Measurements from ENCODE around the gene CAMK1D. TPM values are rescaled to one million over a fixed set of nuclear protein-coding genes. Genes with fewer than 3 reads are reported as not detected.

Gene CAMK1D
- polyA plus RNA-seq, 1 donor (not counting 4 experiments of a cell fraction or from before 2014, with no cell fraction given) = 0.76 TPM

DNA sequence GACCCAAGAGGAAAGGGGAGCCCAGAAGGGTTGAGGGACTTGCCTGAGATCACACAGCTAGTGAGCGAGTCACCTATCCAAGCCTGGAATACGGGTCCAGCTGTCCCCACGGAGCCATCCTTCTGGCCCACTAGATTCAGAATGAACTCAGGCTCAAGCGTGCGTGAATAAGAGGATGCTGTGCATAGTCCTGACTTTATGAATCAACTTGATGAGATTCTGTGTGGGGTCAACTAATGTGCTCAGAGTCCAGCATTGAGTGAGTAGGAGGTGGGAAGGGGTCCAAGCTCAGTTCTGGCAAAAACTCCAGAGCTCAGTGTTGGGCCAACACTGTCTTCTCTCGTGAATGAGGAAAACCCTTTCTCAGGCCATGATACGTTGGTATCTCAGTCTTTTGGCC, 41.4 kb downstream of the CAMK1D start:
- Histone ChIP-seq H3K4me3 (ENCODE audit: control insufficient read depth in 2 of 3, extremely low read depth in 1 of 3, insufficient read depth in 2 of 3, low read depth in 1 of 3, low read length in 3 of 3) (no peak overlapping the region), H3K4me1 (ENCODE audit: control insufficient read depth, extremely low read depth, insufficient read depth, low read length) (no peaks in the 10 kb centered on the region), H3K79me2 (ENCODE audit: control insufficient read depth, insufficient read depth, low read length) (no peaks in the 10 kb centered on the region), H4K20me1 (ENCODE audit: control insufficient read depth, extremely low read depth, insufficient read depth, low read length) (no peaks in the 10 kb centered on the region), H2AFZ (ENCODE audit: control insufficient read depth, low read length) (no peak overlapping the region), H3K36me3 (ENCODE audit: control insufficient read depth in 2 of 2, extremely low read depth in 1 of 2, insufficient read depth in 2 of 2, low read length in 2 of 2) (no peaks in the 10 kb centered on the region), H3K9me3 (ENCODE audit: control insufficient read depth, low read depth, low read length) (no peaks in the 10 kb centered on the region), H3K9me1 (ENCODE audit: control insufficient read depth, extremely low read depth, insufficient read depth, low read length) (no peaks in the 10 kb centered on the region), H3K27me3 (ENCODE audit: control insufficient read depth, extremely low read depth, insufficient read depth, low read length) (peaks cover 7% of the 10 kb centered on the region), H3K4me2 (ENCODE audit: control insufficient read depth, extremely low read depth, insufficient read depth, low read depth, low read length) (no peak overlapping the region), H3K9ac (ENCODE audit: control insufficient read depth, extremely low read depth, insufficient read depth, low read length) (no peak overlapping the region), H3K27ac (ENCODE audit: control insufficient read depth, insufficient read depth, low read length) (no peak overlapping the region)
- dilution Hi-C loops (cut with MboI; ENCODE audit: extremely low pct_ligation_motif_present, low sequenced_read_pairs) = no loop called here
- FAIRE-seq = no peak
- no peak for DNase-seq (ENCODE audit: low read depth, low spot score)
- TF ChIP-seq, protein P1, sequence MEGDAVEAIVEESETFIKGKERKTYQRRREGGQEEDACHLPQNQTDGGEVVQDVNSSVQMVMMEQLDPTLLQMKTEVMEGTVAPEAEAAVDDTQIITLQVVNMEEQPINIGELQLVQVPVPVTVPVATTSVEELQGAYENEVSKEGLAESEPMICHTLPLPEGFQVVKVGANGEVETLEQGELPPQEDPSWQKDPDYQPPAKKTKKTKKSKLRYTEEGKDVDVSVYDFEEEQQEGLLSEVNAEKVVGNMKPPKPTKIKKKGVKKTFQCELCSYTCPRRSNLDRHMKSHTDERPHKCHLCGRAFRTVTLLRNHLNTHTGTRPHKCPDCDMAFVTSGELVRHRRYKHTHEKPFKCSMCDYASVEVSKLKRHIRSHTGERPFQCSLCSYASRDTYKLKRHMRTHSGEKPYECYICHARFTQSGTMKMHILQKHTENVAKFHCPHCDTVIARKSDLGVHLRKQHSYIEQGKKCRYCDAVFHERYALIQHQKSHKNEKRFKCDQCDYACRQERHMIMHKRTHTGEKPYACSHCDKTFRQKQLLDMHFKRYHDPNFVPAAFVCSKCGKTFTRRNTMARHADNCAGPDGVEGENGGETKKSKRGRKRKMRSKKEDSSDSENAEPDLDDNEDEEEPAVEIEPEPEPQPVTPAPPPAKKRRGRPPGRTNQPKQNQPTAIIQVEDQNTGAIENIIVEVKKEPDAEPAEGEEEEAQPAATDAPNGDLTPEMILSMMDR (optimal IDR thresholded peaks at IDR 0.05 in 1 of 3, IDR thresholded peaks at IDR 0.05 in 1 of 3, conservative IDR thresholded peaks at IDR 0.05 in 1 of 3; ENCODE audit: extremely low read depth in 1 of 3, insufficient read depth in 2 of 3, low read length in 3 of 3) = no peak
- TF ChIP-seq EZH2 (IDR thresholded peaks at IDR 0.05; ENCODE audit: low read length) = no peak

DNA sequence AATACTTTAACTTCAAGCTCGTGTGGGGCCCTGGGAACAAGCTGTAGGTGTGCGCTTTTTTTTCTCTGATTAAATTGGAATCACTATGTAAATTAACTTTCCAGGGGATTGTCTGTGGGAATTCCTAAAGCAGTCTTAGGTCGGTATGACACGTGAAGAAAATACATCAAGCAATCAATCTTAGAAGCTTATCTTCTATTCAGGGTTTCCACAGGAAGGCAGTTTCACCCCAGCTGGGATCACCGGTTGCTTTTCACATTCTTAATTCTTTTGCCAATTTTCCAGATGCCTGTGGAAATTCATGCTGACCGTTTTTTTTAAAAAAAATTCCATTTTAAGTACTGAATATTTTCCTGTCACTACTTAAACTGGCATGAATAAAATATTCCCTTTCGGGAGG, 41.9 kb downstream of the CAMK1D start:
- no peak for TF ChIP-seq EZH2 (IDR thresholded peaks at IDR 0.05; ENCODE audit: low read length)
- TF ChIP-seq, protein P1 (optimal IDR thresholded peaks at IDR 0.05 in 1 of 3, IDR thresholded peaks at IDR 0.05 in 1 of 3, conservative IDR thresholded peaks at IDR 0.05 in 1 of 3; ENCODE audit: extremely low read depth in 1 of 3, insufficient read depth in 2 of 3, low read length in 3 of 3) = no peak
- Histone ChIP-seq H3K36me3 (ENCODE audit: control insufficient read depth in 2 of 2, extremely low read depth in 1 of 2, insufficient read depth in 2 of 2, low read length in 2 of 2) (no peaks in the 10 kb centered on the region), H3K79me2 (ENCODE audit: control insufficient read depth, insufficient read depth, low read length) (no peaks in the 10 kb centered on the region), H3K27me3 (ENCODE audit: control insufficient read depth, extremely low read depth, insufficient read depth, low read length) (peaks cover 7% of the 10 kb centered on the region), H3K9me3 (ENCODE audit: control insufficient read depth, low read depth, low read length) (no peaks in the 10 kb centered on the region), H3K4me1 (ENCODE audit: control insufficient read depth, extremely low read depth, insufficient read depth, low read length) (no peaks in the 10 kb centered on the region), H4K20me1 (ENCODE audit: control insufficient read depth, extremely low read depth, insufficient read depth, low read length) (no peaks in the 10 kb centered on the region), H3K4me2 (ENCODE audit: control insufficient read depth, extremely low read depth, insufficient read depth, low read depth, low read length) (no peak overlapping the region), H3K9ac (ENCODE audit: control insufficient read depth, extremely low read depth, insufficient read depth, low read length) (no peak overlapping the region), H3K27ac (ENCODE audit: control insufficient read depth, insufficient read depth, low read length) (no peak overlapping the region), H3K9me1 (ENCODE audit: control insufficient read depth, extremely low read depth, insufficient read depth, low read length) (no peaks in the 10 kb centered on the region), H2AFZ (ENCODE audit: control insufficient read depth, low read length) (no peak overlapping the region), H3K4me3 (ENCODE audit: control insufficient read depth in 2 of 3, extremely low read depth in 1 of 3, insufficient read depth in 2 of 3, low read depth in 1 of 3, low read length in 3 of 3) (no peak overlapping the region)
- no peak for FAIRE-seq
- DNase-seq (ENCODE audit: low read depth, low spot score) = no peak
- dilution Hi-C loops (cut with MboI; ENCODE audit: extremely low pct_ligation_motif_present, low sequenced_read_pairs) = no loop called here

Data from keratinocyte (primary cell).